GM18502 (cell line): ENCODE data around the gene DNAJC5G.
"Not testable (repeated sequence)": the region's sequence is repeated elsewhere in the genome, so short reads cannot be mapped to it uniquely, and the experiment has no call there.

Experiments used
- ATAC-seq: cut with Tn5 transposase; IDR thresholded peaks from one replicate; pipeline ENCODE4 v1.9.1; 2021; ENCODE audit warnings: mild to moderate bottlenecking; ENCODE audit not compliant: unreplicated experiment, poor library complexity

Gene DNAJC5G

DNA sequence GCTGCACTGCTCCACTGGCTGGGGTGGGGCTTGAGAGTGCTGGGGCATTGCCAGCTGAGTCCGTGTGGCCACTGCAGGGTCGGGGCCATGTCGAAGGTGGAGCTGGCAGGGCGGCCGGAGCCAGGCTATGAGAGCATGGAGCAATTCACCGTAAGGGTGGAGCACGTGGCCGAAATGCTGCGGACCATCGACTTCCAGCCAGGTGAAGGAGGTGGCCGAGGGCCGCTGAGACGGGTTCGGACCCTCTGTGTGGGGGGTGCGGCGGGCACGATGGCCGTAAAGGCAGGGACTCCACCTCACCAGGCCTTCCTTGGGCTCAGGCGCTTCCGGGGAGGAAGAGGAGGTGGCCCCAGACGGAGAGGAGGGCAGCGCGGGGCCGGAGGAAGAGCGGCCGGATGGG, 30.9 kb downstream of the DNAJC5G start:
- ATAC-seq, result no peak

DNA sequence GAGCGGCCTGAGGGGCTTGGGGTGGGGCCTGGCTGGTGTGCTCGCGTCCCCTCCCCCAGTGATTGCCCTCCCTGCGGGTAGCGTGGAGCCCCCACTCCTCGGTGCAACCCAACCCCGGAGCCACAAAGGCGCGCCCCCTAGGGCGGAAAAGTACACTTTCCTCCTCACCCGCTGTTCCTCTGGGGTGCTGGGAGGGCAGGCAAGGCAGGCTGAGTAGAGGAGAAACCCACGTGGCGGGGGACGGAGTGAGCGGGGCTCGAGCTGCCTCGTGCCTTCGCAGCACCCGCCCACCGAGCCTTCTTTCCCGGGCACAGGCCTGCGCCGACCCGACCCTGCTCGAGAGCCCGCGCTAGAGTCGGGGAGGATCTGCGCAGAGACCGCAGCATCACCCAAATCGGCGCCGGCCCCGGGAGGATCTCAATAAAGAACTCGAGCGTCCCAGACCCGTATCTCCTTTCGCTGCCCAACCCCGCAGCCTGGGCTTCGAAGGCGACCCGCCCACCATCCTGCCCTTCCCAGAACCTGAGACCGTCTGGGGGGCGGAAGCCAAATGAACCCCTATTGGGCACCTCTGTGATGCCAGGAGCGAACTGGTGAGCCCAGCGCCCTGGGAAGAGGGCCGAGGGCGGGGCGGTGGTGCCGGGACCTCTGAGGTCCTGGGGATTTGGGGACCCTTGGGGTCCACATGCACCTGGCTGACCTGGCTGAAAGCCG, 31.5 kb downstream of the DNAJC5G start:
- no peak for ATAC-seq

GRCh38 chr2:27307287-27307544, 32.0 kb downstream of the DNAJC5G start:
- no peak for ATAC-seq

- no peak for ATAC-seq
Observed at GRCh38 chr2:27307545-27308358, 32.5 kb downstream of the DNAJC5G start.

DNA sequence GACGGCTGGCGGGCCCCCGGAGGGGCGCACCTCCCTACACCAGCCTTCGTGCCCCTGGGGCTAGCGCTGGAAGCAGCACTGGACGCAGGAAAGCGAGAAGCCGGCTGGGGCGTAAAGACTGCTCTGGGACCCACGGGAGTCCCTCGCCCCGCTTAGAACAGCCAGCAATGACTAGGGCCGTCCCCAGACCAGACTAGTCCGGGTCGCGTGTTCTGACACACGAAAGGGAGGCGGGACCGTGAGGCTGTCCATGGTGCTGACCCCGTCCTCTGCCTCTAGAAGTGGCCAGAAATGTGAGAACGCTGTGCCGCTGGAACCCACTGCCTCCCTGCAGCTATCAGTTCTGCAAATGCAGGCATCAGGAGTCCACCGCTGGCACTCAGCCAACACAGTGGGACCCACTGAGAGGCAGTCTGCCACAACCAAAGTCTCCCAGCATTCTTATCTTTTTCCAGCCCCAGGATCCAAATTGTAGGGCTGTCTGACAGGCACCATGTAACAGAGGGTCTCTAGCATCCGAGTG, 33.2 kb downstream of the DNAJC5G start, which contains the start of gene UCN:
Gene UCN (minus strand): TSS at position 87 of the 523 bp plus-strand sequence. CDS start 550 bp downstream, outside the sequence.
- no peak for ATAC-seq

GRCh38 chr2:27309651-27310050, 34.4 kb downstream of the DNAJC5G start:
- no peak for ATAC-seq

DNA sequence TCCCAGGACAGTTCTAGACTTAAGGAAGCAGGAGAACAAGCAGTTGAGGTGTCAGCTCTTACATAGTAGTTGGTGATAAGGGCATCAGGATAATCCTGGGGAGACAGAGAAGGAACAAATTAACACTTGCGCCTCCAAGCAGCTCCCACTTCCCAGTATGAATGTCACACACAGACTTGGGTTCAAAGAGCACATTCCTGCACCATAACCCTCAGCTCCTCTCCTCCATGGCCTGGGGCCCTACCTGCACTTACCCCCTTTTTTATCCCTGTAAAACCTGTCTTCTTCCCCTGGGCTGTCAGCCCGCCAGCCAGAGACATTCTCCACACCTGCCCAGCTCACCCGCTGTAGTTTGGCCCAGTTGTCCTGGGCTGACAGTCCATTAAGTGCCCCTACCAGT, 36.9 kb downstream of the DNAJC5G start:
- no peak for ATAC-seq

DNA sequence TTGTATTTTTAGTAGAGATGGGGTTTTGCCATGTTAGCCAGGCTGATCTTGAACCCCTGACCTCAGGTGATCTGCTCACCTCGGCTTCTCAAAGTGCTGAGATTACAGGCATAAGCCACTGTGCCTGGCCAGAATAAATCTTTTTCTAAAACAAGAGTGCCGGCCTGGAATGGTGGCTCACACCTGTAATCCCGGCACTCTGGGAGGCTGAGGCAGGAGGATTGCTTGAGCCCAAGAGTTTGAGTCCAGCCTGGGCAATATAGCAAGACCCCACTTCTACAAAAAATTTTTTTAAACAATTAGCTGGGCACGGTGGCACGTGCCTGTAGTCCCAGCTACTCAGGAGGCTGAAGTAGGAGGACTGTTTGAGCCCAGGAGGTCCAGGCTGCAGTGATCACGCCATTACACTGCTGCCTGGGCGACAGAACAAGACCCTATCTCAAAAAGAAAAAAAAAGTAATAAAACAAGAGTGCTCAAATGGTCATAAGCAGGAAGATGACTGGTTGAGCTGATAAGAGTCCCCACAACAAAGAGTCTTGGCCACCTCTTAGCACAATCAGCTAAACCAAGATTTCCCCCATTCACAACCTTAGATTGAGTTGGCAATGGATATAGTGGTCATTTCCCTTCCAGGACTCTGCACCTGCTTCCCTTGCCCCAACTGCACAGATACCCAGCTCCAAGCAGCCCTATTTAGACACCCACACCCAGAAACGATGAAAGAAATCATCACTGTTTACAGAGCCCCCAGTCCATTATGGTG, 38.8 kb downstream of the DNAJC5G start:
- ATAC-seq, result no peak

DNA sequence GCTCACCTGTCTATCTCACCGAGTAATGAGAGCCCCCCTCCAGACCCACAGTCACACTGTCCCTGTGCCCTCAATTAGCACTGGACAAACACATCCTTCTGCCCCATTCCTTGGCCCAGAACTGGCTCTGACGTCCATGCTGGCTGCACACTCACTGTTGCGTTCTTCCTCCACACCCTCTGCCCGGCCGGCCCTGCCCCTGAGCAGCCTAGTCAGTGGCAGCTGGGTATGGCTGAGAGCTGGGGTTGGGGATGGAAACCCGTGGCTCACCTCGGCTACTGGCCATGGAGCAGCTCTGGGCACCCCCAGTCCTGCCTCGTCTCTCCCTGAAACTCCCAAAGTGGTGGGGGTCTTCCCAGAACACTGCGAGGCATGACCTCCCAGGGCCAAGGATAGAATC, 39.5 kb downstream of the DNAJC5G start:
- ATAC-seq, result no peak

DNA sequence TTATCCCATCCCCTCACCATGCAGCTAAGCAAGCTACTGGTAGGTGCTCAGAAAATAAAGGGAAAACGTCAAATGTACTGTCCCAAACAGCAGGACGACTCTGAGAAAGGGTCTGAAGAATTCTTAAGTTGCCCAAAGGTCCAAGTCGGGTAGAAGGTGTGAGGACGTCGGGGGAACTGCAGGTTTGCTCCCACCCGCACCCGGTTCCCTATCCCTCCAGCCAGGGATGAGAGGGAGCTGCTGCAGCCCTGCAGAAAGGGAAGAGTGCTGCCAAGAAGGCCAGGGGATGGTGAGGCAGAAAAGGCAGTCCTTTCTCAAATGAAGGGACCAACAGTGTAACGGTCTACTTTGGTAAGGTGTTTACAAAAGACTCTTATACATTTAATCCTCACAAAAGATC, 39.9 kb downstream of the DNAJC5G start:
- ATAC-seq, result no peak

- ATAC-seq, result no peak
Observed at GRCh38 chr2:27316655-27317412, 41.6 kb downstream of the DNAJC5G start.

- not testable (repeated sequence) for ATAC-seq
Observed at GRCh38 chr2:27319839-27320238, 44.6 kb downstream of the DNAJC5G start.

- ATAC-seq, result no peak
Observed at GRCh38 chr2:27320958-27321543, 45.8 kb downstream of the DNAJC5G start.

DNA sequence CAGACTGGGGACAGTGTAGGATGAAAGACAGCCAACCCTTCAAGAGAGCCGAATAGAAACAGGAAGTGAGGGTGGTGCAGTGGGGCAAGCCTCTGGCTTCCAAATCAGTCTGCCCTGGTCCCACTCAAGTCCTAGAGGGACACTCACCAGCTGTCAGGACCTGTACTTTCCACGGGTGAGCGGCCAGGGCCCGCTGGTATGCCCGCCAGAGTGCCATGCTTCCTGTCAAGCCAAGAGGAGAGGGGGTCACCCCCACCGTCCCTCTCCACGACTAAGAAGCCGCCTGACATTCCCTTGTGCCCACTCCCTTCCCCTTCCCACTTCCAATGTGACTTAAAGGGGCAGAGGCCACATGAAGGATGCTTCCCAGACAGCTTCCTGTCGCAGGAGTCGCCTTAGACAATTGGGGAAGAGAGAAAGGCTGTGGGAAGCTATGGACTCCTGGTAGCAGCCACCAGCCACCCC, 47.1 kb downstream of the DNAJC5G start:
- ATAC-seq, result peak; percentile 38

DNA sequence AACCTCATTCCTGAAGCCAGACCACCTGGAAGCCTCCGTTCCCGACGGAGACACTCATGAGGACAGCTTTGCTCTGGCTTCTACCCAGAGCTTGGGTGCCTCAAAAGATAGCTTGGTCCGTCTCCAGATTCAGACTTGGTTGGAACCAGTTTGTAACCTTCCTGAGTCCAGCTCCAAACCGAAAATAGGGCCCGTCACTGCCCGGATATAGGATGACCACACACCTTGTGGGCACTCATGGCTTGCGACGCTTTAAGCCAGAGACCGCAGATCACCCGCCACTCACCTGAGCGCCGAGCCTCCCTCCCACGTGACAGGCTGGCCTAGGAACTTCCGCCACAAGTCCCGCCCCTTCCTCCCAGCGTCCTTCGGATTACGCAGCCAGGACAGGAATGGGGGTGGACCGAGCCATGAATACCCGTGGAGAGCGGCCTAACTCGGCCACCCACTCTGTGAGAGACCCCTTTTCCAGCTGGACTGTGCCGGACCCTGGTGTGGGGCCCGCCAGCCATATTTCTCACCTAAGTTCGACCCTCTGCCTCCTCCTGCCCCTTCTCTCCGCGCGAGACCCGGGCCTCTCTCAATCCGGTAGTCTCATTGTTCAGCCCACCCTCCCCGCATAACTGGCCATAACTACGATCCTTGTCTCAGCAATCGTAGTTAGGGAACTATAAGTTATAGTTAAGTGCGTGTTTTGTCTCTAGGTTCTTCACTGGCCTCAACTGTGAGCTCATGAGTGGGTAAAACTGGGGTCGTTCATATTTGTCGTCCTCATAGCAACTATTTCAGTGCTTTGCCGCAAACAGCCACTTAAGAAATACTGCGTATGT, 47.7 kb downstream of the DNAJC5G start, which contains the start of gene MPV17:
Gene MPV17 (minus strand): TSS at position 332 of the 830 bp plus-strand sequence. CDS start 580 bp downstream, outside the sequence.
- ATAC-seq, result peak; percentile 91

DNA sequence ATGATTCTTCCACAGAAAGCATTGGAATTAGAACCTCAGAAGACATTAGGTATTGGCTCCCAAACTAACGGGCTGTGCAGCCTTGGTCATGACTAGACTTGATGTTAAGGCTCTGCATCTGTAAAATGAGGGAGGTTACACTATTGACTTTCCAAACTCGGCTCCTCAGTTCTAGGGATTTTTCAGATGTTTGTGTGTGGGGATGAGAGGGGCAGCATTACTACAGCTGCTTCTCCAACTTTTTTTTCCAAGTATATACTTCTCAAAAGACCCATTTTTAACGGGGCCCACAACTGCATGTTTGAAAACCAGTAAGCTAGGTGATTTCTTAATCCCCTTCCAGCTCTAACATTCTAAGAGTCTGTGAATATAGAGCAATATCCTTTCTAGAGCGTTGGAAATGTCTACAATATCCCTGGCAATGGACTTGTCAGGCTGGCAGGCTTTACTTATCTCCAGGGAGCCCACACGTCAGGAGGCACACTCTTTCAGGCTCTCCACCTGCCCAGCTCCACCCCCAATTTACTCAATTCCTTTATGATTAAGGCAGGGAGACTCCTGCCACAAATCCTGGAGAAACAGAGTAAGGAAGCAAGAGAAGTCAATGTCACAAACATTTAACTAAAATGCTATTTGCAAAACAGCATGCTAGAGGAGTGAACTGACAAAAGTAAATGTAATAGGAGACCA, 48.5 kb downstream of the DNAJC5G start:
- no peak for ATAC-seq

GRCh38 chr2:27324720-27325119, 49.5 kb downstream of the DNAJC5G start:
- no peak for ATAC-seq
